Epithelial cell of esophagus (primary cell): ENCODE results near the gene JAG1.

Experiments used
- DNase-seq: peaks from one replicate; pipeline ENCODE4 v3.0.0; 2010; ENCODE audit warnings: low read depth
- H3K4me3 ChIP-seq: 2 replicates; pipeline ENCODE4 v1.5.1; 2011; ENCODE audit warnings: mild to moderate bottlenecking, low read length, control low read depth
- TF ChIP-seq, protein P1 (sequence below): IDR thresholded peaks from 2 replicates; pipeline ENCODE4 v1.5.1; 2011; ENCODE audit warnings: low read depth, mild to moderate bottlenecking, low read length, control low read depth, inconsistent platforms; ENCODE audit not compliant: insufficient read depth; ENCODE audit errors: missing control alignments

The JAG1 gene

DNA sequence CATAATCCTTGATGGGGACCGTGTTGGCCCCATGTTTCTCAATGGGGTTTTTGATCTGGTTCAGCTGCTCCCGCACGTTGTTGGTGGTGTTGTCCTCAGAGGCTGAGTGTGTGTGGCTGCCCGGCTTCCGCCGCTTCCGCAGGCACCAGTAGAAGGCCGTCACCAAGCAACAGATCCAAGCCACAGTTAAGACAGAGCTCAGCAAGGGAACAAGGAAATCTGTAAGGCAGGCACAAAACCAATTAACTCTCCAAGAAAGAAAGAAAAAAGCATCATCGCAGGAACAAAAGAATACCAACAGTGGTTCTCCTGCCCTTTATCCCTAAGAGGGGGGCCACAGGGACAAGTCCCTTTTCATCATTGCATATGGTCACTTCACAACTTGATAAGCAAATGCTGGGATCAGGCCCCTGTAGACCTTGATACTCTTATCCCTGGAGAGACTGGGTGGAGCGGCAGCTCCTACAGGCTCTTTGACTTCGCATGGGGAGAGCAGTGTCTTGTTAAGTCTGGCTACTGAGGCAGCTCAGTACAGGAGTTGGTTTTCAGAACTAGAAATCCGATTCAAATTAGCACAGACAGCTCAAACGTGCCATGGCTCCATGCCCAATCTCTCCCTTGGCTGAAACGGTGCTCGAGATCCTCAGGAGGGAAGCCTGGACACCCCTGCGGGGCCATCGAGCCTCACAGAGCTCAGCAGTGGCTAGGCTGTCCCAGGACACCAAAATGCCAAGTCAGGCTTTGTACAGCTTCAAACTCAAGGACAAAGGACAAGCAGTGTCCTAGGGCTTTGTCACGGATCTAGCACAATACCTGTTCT lies 33.9 kb downstream of the JAG1 start:
- DNase-seq: no peak
- H3K4me3 ChIP-seq: no peak overlapping the region
- TF ChIP-seq, protein P1, sequence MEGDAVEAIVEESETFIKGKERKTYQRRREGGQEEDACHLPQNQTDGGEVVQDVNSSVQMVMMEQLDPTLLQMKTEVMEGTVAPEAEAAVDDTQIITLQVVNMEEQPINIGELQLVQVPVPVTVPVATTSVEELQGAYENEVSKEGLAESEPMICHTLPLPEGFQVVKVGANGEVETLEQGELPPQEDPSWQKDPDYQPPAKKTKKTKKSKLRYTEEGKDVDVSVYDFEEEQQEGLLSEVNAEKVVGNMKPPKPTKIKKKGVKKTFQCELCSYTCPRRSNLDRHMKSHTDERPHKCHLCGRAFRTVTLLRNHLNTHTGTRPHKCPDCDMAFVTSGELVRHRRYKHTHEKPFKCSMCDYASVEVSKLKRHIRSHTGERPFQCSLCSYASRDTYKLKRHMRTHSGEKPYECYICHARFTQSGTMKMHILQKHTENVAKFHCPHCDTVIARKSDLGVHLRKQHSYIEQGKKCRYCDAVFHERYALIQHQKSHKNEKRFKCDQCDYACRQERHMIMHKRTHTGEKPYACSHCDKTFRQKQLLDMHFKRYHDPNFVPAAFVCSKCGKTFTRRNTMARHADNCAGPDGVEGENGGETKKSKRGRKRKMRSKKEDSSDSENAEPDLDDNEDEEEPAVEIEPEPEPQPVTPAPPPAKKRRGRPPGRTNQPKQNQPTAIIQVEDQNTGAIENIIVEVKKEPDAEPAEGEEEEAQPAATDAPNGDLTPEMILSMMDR: no peak

DNA sequence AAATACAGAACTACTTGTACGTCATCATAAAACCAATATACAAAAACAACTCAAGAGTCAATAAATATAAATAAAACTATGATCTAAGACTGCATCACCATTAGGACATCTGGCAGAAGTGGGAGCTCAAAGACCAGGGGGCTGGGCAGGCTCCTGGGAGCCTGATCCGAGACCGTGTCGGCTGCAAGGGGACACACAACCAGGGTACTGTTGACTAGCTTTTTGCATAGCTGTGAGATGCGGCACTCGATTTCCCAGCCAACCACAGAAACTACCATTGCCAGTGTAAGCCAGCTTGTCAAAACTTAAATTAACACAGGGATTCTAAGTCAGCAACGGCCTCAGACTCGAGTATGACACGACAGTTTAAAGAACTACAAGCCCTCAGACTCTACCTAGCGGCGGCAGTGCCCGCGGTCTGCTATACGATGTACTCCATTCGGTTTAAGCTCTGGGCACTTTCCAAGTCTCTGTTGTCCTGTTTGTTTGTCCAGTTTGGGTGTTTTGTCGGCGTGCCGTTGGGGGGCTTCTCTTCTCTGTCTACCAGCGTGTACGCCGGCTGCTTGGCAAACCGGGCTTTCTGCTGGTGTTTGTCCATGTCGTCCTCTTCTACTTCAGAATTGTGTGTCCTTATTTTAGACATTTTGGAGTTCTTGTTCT lies 34.6 kb downstream of the JAG1 start:
- H3K4me3 ChIP-seq: no peak overlapping the region
- TF ChIP-seq, protein P1: no peak
- no peak for DNase-seq

DNA sequence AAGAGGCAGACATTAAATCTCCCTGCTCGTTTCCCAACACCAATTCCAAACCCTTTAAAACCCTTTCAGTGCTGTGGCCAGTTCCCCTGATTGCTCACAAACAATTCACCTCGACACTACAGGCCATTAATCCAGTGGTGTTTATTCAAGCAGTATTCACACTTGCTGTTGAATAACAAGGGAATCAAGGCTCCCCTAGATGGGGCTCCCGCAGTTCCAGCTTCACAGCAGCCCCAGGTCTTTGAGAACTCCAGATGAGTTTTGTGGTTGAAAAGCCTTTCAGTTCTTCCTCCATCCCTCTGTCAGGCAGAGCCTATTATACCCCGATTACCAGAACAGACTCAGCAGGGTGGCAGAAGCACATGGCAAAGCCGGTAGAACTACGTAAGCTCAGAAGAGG lies 36.2 kb downstream of the JAG1 start:
- TF ChIP-seq, protein P1: no peak
- no peak overlapping the region for H3K4me3 ChIP-seq
- DNase-seq: no peak

DNA sequence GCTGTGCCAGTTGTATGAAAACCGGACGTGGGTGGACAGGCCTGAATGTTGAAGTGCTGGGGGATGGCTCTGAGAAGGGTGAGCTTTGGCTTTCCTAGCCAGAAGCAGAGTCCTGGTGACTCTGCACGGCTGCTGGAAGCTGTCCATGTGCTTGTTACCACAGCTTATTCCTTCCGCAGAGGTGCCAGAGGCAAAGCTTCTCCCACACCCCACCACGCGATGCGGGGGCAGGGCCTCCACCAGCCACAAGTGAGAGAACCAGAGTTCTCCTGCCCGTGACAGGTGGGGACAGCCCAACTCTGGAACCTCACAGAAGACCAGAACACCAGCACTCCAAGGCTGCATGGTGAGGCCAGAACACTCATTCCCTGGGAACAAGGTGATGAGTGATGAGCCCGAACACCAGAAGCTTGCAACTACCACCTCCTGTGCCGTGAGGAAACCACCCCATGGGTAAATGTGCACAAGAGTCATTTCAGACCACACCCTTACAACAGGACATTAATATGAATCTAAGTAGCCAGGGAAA lies 36.7 kb downstream of the JAG1 start:
- no peak overlapping the region for H3K4me3 ChIP-seq
- peak; percentile 89 for DNase-seq
- TF ChIP-seq, protein P1: no peak

DNA sequence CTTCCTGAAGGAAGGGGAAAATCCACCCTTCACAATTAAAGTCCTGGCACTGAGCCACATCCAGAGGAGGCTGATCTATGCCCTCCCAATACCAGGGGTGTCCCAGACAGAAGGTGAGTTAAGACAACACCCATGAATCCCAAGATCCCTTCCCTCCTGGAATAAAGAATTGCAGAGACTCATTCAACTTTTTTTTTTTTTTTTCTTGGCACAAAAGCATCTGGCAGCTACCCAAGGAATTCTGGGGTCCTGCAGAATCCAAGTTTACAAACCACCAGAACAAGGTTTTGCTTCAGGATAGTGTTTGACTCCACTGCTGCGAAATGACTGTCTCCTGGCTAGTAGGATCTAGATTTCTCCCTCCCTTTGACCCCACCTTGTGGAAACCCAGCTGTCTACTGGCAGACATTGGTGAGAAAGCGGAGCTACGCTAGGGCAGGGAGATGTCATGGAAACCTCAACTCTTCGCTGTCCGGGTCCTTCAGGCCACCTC lies 37.4 kb downstream of the JAG1 start:
- peak; percentile 54 for DNase-seq
- H3K4me3 ChIP-seq: no peak overlapping the region
- TF ChIP-seq, protein P1: peak; percentile 9

DNA sequence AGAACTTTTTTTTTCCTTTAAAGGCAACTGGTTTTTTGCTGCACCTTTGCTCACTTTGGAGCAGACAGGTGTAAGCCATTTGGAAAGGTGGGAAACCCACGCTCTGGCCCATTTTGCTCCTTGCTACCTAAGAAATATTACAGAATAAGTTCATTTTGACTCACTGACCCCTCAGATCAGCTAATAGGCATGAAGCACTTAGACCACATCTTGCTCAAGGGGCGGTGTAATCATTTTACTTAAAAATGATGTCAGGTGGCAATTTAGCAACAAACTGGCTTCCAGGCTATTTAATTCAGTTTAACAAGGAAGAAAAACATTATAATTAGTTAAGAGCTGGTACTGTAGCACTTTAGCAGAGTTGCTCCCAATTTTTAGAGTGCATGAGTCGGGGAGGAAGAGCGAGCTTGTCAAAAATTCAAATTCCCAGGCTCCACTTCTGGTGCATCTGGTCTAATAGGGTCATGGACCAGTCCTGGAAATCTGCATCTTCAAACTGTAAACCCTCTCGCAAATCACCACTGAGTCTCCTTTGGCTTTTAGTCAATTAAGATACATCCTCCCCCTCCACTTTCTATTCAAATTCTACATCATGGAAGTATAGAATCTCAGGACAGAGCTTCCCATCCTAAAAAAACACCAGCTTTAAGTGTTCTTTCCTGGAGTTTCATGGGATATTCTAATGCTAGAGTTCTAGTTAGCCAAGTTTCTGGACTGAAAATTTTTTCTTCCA lies 38.2 kb downstream of the JAG1 start:
- no peak overlapping the region for H3K4me3 ChIP-seq
- peak; percentile 56 for DNase-seq
- TF ChIP-seq, protein P1: no peak
